ENCODE results near the gene UBA5.

DNA sequence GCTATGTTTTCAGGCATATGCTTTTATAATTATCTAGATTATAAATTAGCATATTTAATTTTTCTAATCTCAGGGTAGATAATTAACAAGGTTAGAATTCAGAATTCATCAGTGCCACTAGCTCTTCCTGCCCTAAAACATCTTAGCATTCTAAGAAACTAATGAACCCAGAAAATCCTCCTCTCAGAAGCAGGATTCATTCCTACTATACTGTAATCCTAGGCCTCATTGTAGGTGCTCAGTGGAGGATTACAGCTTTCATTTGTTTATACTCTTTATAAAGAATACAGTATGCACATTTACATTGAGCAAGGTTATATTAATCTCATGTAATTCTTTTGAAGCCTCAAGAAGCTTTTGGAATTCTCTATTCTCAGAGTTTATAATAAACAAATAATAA, 21.4 kb upstream of the UBA5 start:
- TF ChIP-seq JUN (CRISPR knock-in tag; IDR thresholded peaks at IDR 0.05) (no peak), TP53 (CRISPR knock-in tag; IDR thresholded peaks at IDR 0.05) (no peak), TEAD4 (CRISPR knock-in tag; IDR thresholded peaks at IDR 0.05) (no peak)
- TF ChIP-seq, protein P1, sequence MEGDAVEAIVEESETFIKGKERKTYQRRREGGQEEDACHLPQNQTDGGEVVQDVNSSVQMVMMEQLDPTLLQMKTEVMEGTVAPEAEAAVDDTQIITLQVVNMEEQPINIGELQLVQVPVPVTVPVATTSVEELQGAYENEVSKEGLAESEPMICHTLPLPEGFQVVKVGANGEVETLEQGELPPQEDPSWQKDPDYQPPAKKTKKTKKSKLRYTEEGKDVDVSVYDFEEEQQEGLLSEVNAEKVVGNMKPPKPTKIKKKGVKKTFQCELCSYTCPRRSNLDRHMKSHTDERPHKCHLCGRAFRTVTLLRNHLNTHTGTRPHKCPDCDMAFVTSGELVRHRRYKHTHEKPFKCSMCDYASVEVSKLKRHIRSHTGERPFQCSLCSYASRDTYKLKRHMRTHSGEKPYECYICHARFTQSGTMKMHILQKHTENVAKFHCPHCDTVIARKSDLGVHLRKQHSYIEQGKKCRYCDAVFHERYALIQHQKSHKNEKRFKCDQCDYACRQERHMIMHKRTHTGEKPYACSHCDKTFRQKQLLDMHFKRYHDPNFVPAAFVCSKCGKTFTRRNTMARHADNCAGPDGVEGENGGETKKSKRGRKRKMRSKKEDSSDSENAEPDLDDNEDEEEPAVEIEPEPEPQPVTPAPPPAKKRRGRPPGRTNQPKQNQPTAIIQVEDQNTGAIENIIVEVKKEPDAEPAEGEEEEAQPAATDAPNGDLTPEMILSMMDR (IDR thresholded peaks at IDR 0.05), result no peak

Measured in WTC11 (cell line).